D721Med (cell line): ENCODE data around the gene SAMD4A.
A peak's percentile ranks its signal among the peaks of the same experiment; 100 is the strongest.

Experiments
- DNase-seq: peaks from one replicate; pipeline ENCODE4 v3.0.0; 2011; ENCODE audit warnings: low spot score; ENCODE audit not compliant: insufficient read length
- FAIRE-seq: peaks from 2 replicates; lab custom pipeline; 2011; peaks lifted over from hg19 to GRCh38; lab: Jason Lieb, UNC
- CTCF ChIP-seq: IDR thresholded peaks from 2 replicates; pipeline ENCODE4 v1.5.1; 2012; ENCODE audit warnings: mild to moderate bottlenecking, control low read depth; ENCODE audit not compliant: insufficient read depth; ENCODE audit errors: missing control alignments

The SAMD4A gene

GRCh38 chr14:54640506-54640905 lies 73.6 kb downstream of the SAMD4A start:
- DNase-seq (no peak), FAIRE-seq (no peak)
- no peak for TF ChIP-seq CTCF

GRCh38 chr14:54642121-54642520 lies 75.2 kb downstream of the SAMD4A start:
- DNase-seq: no peak
- no peak for FAIRE-seq
- TF ChIP-seq CTCF: no peak

GRCh38 chr14:54642801-54643695 lies 76.1 kb downstream of the SAMD4A start:
- TF ChIP-seq CTCF: peak; percentile 7
- no peak for DNase-seq
- FAIRE-seq: no peak

GRCh38 chr14:54643696-54644176 lies 76.8 kb downstream of the SAMD4A start:
- no peak for DNase-seq
- FAIRE-seq: no peak
- no peak for TF ChIP-seq CTCF

- no peak for DNase-seq
- TF ChIP-seq CTCF: no peak
- FAIRE-seq: no peak
Measured at GRCh38 chr14:54645639-54646038, 78.7 kb downstream of the SAMD4A start.

- FAIRE-seq: no peak
- TF ChIP-seq CTCF: no peak
- no peak for DNase-seq
Measured at GRCh38 chr14:54646626-54647025, 79.7 kb downstream of the SAMD4A start.

- no peak for TF ChIP-seq CTCF
- DNase-seq (no peak), FAIRE-seq (no peak)
Measured at GRCh38 chr14:54647378-54647777, 80.5 kb downstream of the SAMD4A start.
